Fibroblast of skin of left quadriceps (primary cell): Measurements from ENCODE around the gene FBXL14.
"Not testable (repeated sequence)": the region's sequence is repeated elsewhere in the genome, so short reads cannot be mapped to it uniquely, and the experiment has no call there.

Source experiments
- DNase-seq, 2 experiments: peaks; one replicate each; pipeline ENCODE4 v3.0.0-alpha.2; 2013; ENCODE audit warnings: low read depth in 2 of 2

Gene FBXL14

GRCh38 chr12:1572731-1573130 lies 21.6 kb downstream of the FBXL14 start:
- no peak for DNase-seq

GRCh38 chr12:1567852-1568251 lies 26.5 kb downstream of the FBXL14 start:
- no peak for DNase-seq

- no peak for DNase-seq
Measured at GRCh38 chr12:1566449-1567135, 27.8 kb downstream of the FBXL14 start.

- DNase-seq: no peak
Measured at GRCh38 chr12:1565172-1565571, 29.2 kb downstream of the FBXL14 start.

GRCh38 chr12:1564067-1564466 lies 30.3 kb downstream of the FBXL14 start:
- DNase-seq: no peak

- no peak for DNase-seq
Measured at GRCh38 chr12:1562813-1563407, 31.5 kb downstream of the FBXL14 start.

- no peak for DNase-seq
Measured at GRCh38 chr12:1560704-1561103, 33.7 kb downstream of the FBXL14 start.

GRCh38 chr12:1559676-1560091 lies 34.7 kb downstream of the FBXL14 start:
- no peak for DNase-seq

GRCh38 chr12:1558108-1558507 lies 36.3 kb downstream of the FBXL14 start:
- DNase-seq: not testable (repeated sequence)

GRCh38 chr12:1553987-1554982 lies 40.1 kb downstream of the FBXL14 start:
- DNase-seq: no peak

GRCh38 chr12:1553536-1553935 lies 40.8 kb downstream of the FBXL14 start:
- DNase-seq: no peak

- peak; percentile 81 to 85 for DNase-seq
Measured at GRCh38 chr12:1552911-1553491, 41.4 kb downstream of the FBXL14 start.

GRCh38 chr12:1552171-1552570 lies 42.2 kb downstream of the FBXL14 start:
- DNase-seq: no peak

- DNase-seq: no peak
Measured at GRCh38 chr12:1551496-1551895, 42.9 kb downstream of the FBXL14 start.

- DNase-seq: no peak
Measured at GRCh38 chr12:1546931-1547640, 47.3 kb downstream of the FBXL14 start.

- DNase-seq: no peak
Measured at GRCh38 chr12:1544996-1545700, 49.2 kb downstream of the FBXL14 start.

- no peak for DNase-seq
Measured at GRCh38 chr12:1542599-1542998, 51.8 kb downstream of the FBXL14 start.

GRCh38 chr12:1540690-1541089 lies 53.7 kb downstream of the FBXL14 start:
- DNase-seq: no peak

- DNase-seq: no peak
Measured at GRCh38 chr12:1539135-1539534, 55.2 kb downstream of the FBXL14 start.

GRCh38 chr12:1536817-1537216 lies 57.6 kb downstream of the FBXL14 start:
- DNase-seq: no peak

GRCh38 chr12:1534748-1535147 lies 59.6 kb downstream of the FBXL14 start:
- no peak for DNase-seq
